WTC11 (cell line): ENCODE results near the gene LMBR1. TPM values are rescaled to one million over a fixed set of nuclear protein-coding genes. Genes with fewer than 3 reads are reported as not detected.

Experiments
- ATAC-seq: fragments of 200-7000 bp; cut with Tn5 transposase; 2 replicates; pipeline ENCODE4 v1.10.0; 2021; ENCODE audit warnings: mild to moderate bottlenecking, moderate library complexity
- CTCF ChIA-PET: fragments of 300-600 bp; sonication (Branson Sonifier 250); formaldehyde crosslinking; loops from one replicate; lab custom pipeline; 2021; ENCODE audit warnings: antibody characterized with exemption; lab: Charles Lee
- POLR2A ChIA-PET: fragments of 350-600 bp; sonication (Branson Sonifier 250); formaldehyde crosslinking; loops from one replicate; lab custom pipeline; 2021; ENCODE audit warnings: antibody characterized with exemption; lab: Charles Lee
- DNase-seq: peaks from one replicate; pipeline ENCODE4 v3.0.0; 2021; ENCODE audit warnings: low spot score
- H3K27ac Mint-ChIP-seq: 2 replicates; pipeline ENCODE4 v1.8.0; 2021; ENCODE audit warnings: mixed read lengths
- H3K27me3 Mint-ChIP-seq: 2 replicates; pipeline ENCODE4 v1.8.0; 2021; ENCODE audit warnings: low read depth, mild to moderate bottlenecking, moderate library complexity, mixed read lengths
- H3K36me3 Mint-ChIP-seq: 2 replicates; pipeline ENCODE4 v1.8.0; 2021; ENCODE audit warnings: mixed read lengths
- H3K4me1 Mint-ChIP-seq: 2 replicates; pipeline ENCODE4 v1.8.0; 2022; ENCODE audit warnings: mixed read lengths
- H3K4me3 Mint-ChIP-seq: 2 replicates; pipeline ENCODE4 v1.8.0; 2021; ENCODE audit warnings: mild to moderate bottlenecking, moderate library complexity, mixed read lengths
- H3K9me3 Mint-ChIP-seq: 2 replicates; pipeline ENCODE4 v1.8.0; 2021; ENCODE audit warnings: mixed read lengths
- ATF6 ChIP-seq: sonication (generic); formaldehyde crosslinking; IDR thresholded peaks from 2 replicates; pipeline ENCODE4 v1.8.1; 2023; ENCODE audit warnings: mild to moderate bottlenecking, missing genetic modification reagents
- CREB1 ChIP-seq: sonication (generic); formaldehyde crosslinking; IDR thresholded peaks from 2 replicates; pipeline ENCODE4 v1.8.0; 2023; ENCODE audit warnings: mild to moderate bottlenecking, missing genetic modification reagents
- ETV6 ChIP-seq: sonication (generic); formaldehyde crosslinking; IDR thresholded peaks from 2 replicates; pipeline ENCODE4 v1.8.1; 2022; ENCODE audit warnings: mild to moderate bottlenecking, missing genetic modification reagents
- FOXJ3 ChIP-seq: sonication (generic); formaldehyde crosslinking; IDR thresholded peaks from 2 replicates; pipeline ENCODE4 v1.9.0; 2021; ENCODE audit warnings: missing genetic modification reagents, mild to moderate bottlenecking, borderline replicate concordance
- FOXK1 ChIP-seq: sonication (generic); formaldehyde crosslinking; IDR thresholded peaks from 2 replicates; pipeline ENCODE4 v1.8.0; 2022; ENCODE audit warnings: mild to moderate bottlenecking, moderate library complexity, missing genetic modification reagents
- FOXP1 ChIP-seq: sonication (generic); formaldehyde crosslinking; IDR thresholded peaks from 2 replicates; pipeline ENCODE4 v1.8.0; 2022; ENCODE audit warnings: missing genetic modification reagents, mild to moderate bottlenecking, moderate library complexity, borderline replicate concordance
- JUN ChIP-seq: sonication (generic); formaldehyde crosslinking; IDR thresholded peaks from 2 replicates; pipeline ENCODE4 v1.8.0; 2023; ENCODE audit warnings: mild to moderate bottlenecking, missing genetic modification reagents
- USF1 ChIP-seq: sonication (generic); formaldehyde crosslinking; IDR thresholded peaks from 2 replicates; pipeline ENCODE4 v1.8.0; 2022; ENCODE audit warnings: mild to moderate bottlenecking, missing genetic modification reagents
- ZNF121 ChIP-seq: sonication (generic); formaldehyde crosslinking; IDR thresholded peaks from 2 replicates; pipeline ENCODE4 v1.8.0; 2023; ENCODE audit warnings: missing genetic modification reagents
- ZNF138 ChIP-seq: sonication (generic); formaldehyde crosslinking; conservative IDR thresholded peaks from 2 replicates; pipeline ENCODE4 v1.8.1; 2022; ENCODE audit warnings: mild to moderate bottlenecking, moderate library complexity, missing genetic modification reagents
- ZNF263 ChIP-seq: sonication (generic); formaldehyde crosslinking; IDR thresholded peaks from 2 replicates; pipeline ENCODE4 v1.8.1; 2022; ENCODE audit warnings: low read depth, mild to moderate bottlenecking, moderate library complexity, missing genetic modification reagents
- ZNF317 ChIP-seq: sonication (generic); formaldehyde crosslinking; IDR thresholded peaks from 2 replicates; pipeline ENCODE4 v1.8.1; 2023; ENCODE audit warnings: low read depth, mild to moderate bottlenecking, moderate library complexity, missing genetic modification reagents, borderline replicate concordance
- ZNF416 ChIP-seq: fragments of 250-450 bp; sonication (Bioruptor Pico); IDR thresholded peaks from 2 replicates; pipeline ENCODE4 v1.9.0; 2021; ENCODE audit warnings: mild to moderate bottlenecking, inconsistent platforms
- ZNF671 ChIP-seq: fragments of 250-450 bp; sonication (Bioruptor Pico); IDR thresholded peaks from 2 replicates; pipeline ENCODE4 v1.8.0; 2021; ENCODE audit warnings: mild to moderate bottlenecking
- total RNA-seq: library from RNA; stranded (reverse); gene quantifications from 3 replicates; pipeline ENCODE4 v1.2.3, GENCODE V29; 2021
- TF ChIP-seq, protein P1 (sequence below): sonication (generic); formaldehyde crosslinking; conservative IDR thresholded peaks from 2 replicates; pipeline ENCODE4 v1.8.1; 2022; ENCODE audit warnings: mild to moderate bottlenecking, missing genetic modification reagents
- TF ChIP-seq, protein P2 (sequence below): sonication (generic); formaldehyde crosslinking; IDR thresholded peaks from 2 replicates; pipeline ENCODE4 v1.8.1; 2023; ENCODE audit warnings: mild to moderate bottlenecking, missing genetic modification reagents, moderate library complexity
- TF ChIP-seq, protein P3 (sequence below): sonication (generic); formaldehyde crosslinking; IDR thresholded peaks from 2 replicates; pipeline ENCODE4 v1.8.1; 2022; ENCODE audit warnings: missing genetic modification reagents, borderline replicate concordance
- TF ChIP-seq, protein P4 (sequence below): sonication (generic); formaldehyde crosslinking; IDR thresholded peaks from 2 replicates; pipeline ENCODE4 v1.8.0; 2022; ENCODE audit warnings: mild to moderate bottlenecking, missing genetic modification reagents

LMBR1 gene
- total RNA-seq, 1 experiment from 2014 or later, result 55.6 TPM

DNA sequence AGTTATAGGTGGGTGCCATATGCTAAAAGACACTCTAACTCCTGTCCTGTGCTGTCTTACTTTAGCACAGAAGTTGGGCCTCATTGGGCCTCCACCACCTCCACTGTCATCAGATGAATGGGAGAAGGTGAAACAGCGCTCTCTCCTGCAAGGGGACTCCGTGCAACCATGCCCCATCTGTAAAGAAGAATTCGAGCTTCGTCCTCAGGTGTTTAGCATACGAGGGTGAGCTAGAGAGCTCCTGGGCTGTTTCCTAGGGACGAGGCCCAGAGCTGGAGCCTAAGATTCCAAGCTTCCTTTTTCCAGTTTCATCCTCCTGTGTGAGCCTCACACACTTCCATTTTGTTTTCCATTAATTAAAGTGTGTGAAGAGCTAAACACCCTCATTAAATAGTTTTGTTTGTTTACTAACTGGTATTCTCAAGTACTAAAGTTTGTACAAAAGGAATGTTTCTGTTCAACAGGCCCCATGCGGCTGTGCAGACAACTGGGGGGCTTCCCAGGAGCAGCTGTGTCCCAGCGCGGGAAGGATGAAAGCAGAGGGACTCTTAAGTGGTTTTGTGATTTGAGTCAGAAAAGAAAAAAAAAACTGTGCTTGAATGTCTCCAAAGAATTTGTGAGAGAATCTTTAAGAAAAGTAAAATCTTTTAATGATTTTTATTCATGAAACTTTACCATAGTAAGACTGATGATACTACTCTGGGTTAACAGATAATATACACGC, 238.3 kb downstream of the LMBR1 start:
- DNase-seq, result no peak
- no peaks in the 10 kb centered on the region for H3K27me3 Mint-ChIP-seq
- no peak overlapping the region for H3K27ac Mint-ChIP-seq
- peaks cover 18% of the 10 kb centered on the region for H3K9me3 Mint-ChIP-seq
- POLR2A ChIA-PET, result no interaction called here
- CTCF ChIA-PET, result interaction anchor here (0.6 to 1.3 kb wide), 2 partner anchors 10 to 21 kb away, joined by 6 to 7 read pairs; no protein-coding TSS in a partner anchor
- peak; percentile 55 for ATAC-seq
- peaks cover 6% of the 10 kb centered on the region for H3K36me3 Mint-ChIP-seq
- H3K4me1 Mint-ChIP-seq, result peaks cover 14% of the 10 kb centered on the region
- TF ChIP-seq ZNF671 (CRISPR knock-in tag) (no peak), ATF6 (CRISPR knock-in tag) (no peak), FOXP1 (CRISPR knock-in tag) (no peak), FOXJ3 (CRISPR knock-in tag) (no peak), ZNF121 (CRISPR knock-in tag) (no peak), ZNF138 (CRISPR knock-in tag) (no peak), FOXK1 (CRISPR knock-in tag) (no peak), ZNF317 (CRISPR knock-in tag) (no peak)
- TF ChIP-seq, protein P1, sequence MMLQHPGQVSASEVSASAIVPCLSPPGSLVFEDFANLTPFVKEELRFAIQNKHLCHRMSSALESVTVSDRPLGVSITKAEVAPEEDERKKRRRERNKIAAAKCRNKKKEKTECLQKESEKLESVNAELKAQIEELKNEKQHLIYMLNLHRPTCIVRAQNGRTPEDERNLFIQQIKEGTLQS, result no peak
- TF ChIP-seq, protein P2, sequence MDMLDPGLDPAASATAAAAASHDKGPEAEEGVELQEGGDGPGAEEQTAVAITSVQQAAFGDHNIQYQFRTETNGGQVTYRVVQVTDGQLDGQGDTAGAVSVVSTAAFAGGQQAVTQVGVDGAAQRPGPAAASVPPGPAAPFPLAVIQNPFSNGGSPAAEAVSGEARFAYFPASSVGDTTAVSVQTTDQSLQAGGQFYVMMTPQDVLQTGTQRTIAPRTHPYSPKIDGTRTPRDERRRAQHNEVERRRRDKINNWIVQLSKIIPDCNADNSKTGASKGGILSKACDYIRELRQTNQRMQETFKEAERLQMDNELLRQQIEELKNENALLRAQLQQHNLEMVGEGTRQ (CRISPR knock-in tag), result no peak
- TF ChIP-seq, protein P3, sequence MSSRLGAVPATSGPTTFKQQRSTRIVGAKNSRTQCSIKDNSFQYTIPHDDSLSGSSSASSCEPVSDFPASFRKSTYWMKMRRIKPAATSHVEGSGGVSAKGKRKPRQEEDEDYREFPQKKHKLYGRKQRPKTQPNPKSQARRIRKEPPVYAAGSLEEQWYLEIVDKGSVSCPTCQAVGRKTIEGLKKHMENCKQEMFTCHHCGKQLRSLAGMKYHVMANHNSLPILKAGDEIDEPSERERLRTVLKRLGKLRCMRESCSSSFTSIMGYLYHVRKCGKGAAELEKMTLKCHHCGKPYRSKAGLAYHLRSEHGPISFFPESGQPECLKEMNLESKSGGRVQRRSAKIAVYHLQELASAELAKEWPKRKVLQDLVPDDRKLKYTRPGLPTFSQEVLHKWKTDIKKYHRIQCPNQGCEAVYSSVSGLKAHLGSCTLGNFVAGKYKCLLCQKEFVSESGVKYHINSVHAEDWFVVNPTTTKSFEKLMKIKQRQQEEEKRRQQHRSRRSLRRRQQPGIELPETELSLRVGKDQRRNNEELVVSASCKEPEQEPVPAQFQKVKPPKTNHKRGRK (CRISPR knock-in tag), result no peak
- H3K4me3 Mint-ChIP-seq, result no peak overlapping the region

DNA sequence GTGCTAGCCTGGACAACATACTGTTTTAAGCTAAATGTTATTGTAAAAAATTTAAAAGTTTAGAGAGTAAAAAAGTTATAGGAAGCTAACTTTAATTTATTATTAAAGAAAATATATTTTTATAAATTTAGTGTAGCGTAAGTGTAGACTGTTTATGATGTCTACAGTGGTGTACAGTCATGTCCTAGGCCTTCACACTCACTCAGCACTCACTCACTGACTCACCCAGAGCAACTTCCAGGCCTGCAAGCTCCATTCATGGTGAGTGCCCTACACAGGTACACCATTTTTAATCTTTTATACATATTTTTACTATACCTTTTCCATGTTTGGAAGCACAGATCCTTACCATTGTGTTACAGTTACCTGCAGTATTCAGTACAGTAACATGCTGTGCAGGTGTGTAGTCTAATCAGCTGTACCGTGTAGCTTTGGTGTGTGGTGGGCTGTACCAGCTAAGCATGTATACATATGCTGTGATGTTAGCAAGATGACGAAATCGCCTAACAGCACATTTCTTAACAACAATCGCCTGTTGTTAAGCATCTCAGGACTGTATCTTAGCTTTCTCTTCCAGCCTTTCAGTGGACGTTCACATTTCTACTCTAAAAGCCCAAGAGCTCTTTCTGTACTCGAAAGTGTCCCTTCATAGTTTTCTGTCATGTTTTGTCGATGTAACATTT, 240.0 kb downstream of the LMBR1 start:
- no peaks in the 10 kb centered on the region for H3K27me3 Mint-ChIP-seq
- ATAC-seq (no peak), DNase-seq (no peak)
- POLR2A ChIA-PET, result no interaction called here
- no peak overlapping the region for H3K27ac Mint-ChIP-seq
- TF ChIP-seq ETV6 (CRISPR knock-in tag) (no peak), ATF6 (CRISPR knock-in tag) (no peak), ZNF416 (CRISPR knock-in tag) (no peak), ZNF263 (CRISPR knock-in tag) (no peak), ZNF121 (CRISPR knock-in tag) (no peak), CREB1 (CRISPR knock-in tag) (no peak), USF1 (CRISPR knock-in tag) (no peak), JUN (CRISPR knock-in tag) (no peak)
- TF ChIP-seq, protein P4, sequence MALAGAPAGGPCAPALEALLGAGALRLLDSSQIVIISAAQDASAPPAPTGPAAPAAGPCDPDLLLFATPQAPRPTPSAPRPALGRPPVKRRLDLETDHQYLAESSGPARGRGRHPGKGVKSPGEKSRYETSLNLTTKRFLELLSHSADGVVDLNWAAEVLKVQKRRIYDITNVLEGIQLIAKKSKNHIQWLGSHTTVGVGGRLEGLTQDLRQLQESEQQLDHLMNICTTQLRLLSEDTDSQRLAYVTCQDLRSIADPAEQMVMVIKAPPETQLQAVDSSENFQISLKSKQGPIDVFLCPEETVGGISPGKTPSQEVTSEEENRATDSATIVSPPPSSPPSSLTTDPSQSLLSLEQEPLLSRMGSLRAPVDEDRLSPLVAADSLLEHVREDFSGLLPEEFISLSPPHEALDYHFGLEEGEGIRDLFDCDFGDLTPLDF (CRISPR knock-in tag), result no peak
- TF ChIP-seq, protein P2 (CRISPR knock-in tag), result no peak
- peaks cover 20% of the 10 kb centered on the region for H3K9me3 Mint-ChIP-seq
- H3K4me1 Mint-ChIP-seq, result peaks cover 14% of the 10 kb centered on the region
- H3K36me3 Mint-ChIP-seq, result peaks cover 6% of the 10 kb centered on the region
- CTCF ChIA-PET, result interaction anchor here (0.9 kb wide), 1 partner anchor 100 kb away, joined by 3 read pairs; no protein-coding TSS in a partner anchor
- H3K4me3 Mint-ChIP-seq, result no peak overlapping the region
